ENCODE data around the gene BCS1L.
A peak's percentile ranks its signal among the peaks of the same experiment; 100 is the strongest.

Gene BCS1L, protein sequence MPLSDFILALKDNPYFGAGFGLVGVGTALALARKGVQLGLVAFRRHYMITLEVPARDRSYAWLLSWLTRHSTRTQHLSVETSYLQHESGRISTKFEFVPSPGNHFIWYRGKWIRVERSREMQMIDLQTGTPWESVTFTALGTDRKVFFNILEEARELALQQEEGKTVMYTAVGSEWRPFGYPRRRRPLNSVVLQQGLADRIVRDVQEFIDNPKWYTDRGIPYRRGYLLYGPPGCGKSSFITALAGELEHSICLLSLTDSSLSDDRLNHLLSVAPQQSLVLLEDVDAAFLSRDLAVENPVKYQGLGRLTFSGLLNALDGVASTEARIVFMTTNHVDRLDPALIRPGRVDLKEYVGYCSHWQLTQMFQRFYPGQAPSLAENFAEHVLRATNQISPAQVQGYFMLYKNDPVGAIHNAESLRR

DNA sequence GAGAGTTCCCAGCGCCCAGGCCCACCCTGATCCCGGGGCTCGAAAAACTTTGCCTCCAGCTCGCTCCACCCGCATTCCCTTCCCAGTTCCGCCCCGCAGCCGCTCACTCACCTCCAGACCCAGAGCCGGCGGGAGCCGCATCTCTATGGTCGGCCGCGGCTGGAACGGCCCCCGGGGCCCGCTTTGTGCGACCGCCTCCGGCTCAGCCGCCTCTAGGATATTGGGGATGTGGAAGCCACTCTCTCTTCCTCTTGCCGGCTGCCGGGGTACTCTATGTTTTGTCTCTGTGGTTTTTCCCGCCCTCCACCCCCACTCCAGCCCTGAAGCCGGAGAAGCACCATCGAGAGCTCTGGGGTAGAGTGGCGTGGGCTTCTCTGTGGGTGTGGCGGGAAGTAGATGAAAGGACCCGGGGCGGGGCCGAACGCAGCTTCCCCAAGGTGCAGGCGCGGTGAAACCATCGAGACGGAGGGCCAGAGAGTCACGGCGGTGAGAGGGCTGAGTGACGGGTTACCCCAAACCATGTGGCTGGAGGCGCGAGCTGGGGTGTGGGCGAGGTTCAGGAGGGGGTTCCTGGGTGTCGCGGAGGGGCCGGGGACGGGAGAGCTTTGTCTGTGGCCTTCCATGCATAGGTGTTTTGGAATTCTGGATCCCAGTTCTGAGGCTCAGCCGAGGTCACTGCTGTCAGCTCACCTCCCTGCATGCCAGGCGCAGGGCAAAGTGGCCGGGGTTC, at the start of gene BCS1L, which contains the start of gene ZNF142:
Gene BCS1L (plus strand): TSS at position 426 of the 730 bp plus-strand sequence. CDS start 1,305 bp downstream, outside the sequence.
Gene ZNF142 (minus strand): TSS at position 366 of the 730 bp plus-strand sequence. CDS start 3,194 bp downstream, outside the sequence.
- peak; percentile 96 for DNase-seq

- no peak for DNase-seq
Measured at GRCh38 chr2:218615868-218616315, 43.6 kb upstream of the BCS1L start.

- no peak for DNase-seq
Measured at GRCh38 chr2:218618102-218618860, 41.2 kb upstream of the BCS1L start.

- DNase-seq: no peak
Measured at GRCh38 chr2:218621007-218621406, 38.5 kb upstream of the BCS1L start.

- no peak for DNase-seq
Measured at GRCh38 chr2:218622606-218623365, 36.7 kb upstream of the BCS1L start.

GRCh38 chr2:218623366-218623705, 36.1 kb upstream of the BCS1L start:
- no peak for DNase-seq

DNA sequence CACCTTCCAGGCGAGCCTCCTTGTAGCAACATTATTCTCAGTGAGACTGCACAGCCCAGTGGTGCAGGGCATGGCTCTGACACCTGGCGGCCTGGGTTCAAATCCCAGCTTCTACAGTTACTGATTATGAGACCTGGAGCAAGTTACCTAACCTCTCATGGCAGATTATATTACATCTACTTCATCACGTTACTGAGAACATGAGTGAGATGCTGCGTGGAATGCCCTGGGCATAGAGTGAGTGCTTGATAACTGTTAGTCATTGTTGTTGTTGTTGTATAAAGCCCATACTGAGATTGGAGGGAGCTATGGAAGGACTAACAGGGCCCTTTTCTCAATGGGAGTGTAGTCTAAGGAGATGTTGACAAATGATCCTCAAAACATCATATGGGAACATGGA, 33.1 kb upstream of the BCS1L start:
- no peak for DNase-seq

GRCh38 chr2:218627939-218628338, 31.5 kb upstream of the BCS1L start:
- DNase-seq: no peak

- no peak for DNase-seq
Measured at GRCh38 chr2:218631837-218632236, 27.6 kb upstream of the BCS1L start.

- DNase-seq: no peak
Measured at GRCh38 chr2:218635719-218636118, 23.8 kb upstream of the BCS1L start.

DNA sequence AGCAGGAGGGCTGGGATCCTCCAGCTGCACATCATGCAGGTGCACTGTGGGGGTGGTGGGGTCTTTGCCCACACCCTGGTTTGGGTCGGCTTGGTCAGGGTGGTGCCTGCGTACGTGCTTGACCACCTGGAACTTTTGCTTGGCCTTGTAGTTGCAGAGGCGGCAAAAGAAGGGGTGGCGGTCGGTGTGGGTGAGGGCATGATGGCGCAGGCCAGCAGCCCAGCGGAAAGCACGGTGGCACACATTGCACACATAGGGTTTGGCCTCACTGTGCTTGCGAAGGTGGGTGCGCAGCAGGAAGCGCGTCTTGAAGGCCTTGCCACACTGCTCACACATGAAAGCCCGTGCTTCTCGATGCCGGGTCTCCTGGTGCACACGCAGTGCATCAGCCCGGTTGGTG, 21.1 kb upstream of the BCS1L start:
- DNase-seq: no peak

GRCh38 chr2:218642121-218642656, 17.3 kb upstream of the BCS1L start:
- no peak for DNase-seq

- DNase-seq: no peak
Measured at GRCh38 chr2:218642786-218643185, 16.7 kb upstream of the BCS1L start.

DNA sequence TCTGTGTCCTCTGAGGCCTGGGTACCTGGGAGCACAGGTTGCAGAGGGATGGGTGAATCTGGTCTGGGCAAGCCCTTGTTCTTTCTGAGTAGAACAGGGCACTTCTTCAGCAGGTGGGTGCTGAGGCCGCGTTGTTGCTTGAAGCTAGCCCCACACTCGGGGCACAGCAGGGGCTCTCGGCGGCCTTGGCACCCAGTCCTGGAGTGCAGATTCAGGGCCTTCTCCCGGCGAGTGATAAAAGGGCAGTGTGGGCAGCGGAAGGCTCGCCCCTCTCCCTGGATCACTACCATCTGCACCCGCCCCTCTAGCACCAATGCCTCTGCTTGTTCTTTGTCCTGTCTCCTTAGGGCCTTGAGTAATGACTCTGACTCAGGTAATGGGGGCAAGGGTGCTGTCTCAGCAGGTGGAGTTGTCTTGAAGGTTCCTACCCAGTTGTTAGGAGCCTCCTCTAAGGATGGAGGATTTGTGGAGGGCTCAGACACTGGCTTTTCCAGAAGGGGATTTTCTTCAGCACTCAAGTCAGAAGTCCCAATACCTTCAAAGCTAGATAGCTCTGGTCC, 15.7 kb upstream of the BCS1L start:
- DNase-seq: no peak

DNA sequence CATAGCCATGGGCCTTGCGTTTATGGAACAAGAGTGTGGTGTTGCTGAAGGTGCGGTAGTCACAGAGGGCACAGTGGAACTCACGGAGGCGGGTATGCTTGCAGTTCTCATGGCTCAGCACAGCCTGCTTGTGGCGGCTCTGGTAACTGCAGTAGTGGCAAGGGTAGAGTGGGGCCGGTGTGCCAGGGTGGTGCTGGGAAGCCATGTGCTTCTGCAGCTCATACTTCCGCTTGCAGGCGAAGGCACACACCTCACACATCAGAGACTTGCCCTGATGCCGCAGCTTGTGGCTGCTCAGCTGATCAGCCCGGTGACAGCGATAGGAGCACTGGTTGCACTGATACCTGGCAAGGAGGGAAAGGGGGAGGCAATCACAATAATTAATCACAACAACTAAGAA, 14.8 kb upstream of the BCS1L start:
- DNase-seq: no peak

- no peak for DNase-seq
Measured at GRCh38 chr2:218645126-218645525, 14.4 kb upstream of the BCS1L start.

DNA sequence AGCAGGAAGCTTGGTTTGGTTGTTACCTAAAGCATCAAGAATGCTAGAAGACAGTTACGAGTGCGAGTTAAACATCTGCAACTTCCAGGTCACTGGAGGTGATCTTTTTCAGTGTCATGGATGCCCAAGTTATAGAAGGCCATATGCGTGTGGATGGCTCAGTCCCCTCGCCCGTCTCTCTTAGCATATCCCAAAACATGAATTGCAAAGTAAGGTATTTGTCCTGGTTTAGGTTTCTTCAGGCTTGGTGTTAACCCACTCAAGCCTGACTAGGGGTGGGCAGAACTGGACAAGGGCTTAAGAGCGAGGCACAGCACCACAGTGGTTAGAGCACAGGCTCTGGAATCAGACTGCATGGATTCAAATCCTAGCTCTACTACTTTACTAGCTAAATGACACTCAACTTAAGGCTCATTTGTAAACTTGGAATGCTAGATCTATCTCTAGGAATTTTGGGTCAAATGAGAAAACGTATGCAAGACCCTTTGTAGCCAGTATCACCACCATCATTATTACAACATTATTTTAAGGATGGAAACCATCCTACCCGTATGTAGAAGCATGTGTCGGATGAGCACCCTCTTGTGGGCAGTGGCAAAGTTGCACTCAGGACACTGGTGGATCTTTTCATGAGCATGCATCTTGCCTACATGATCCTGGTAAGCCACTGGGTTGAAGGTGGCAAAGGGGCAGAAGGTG, 11.2 kb upstream of the BCS1L start:
- DNase-seq: peak; percentile 51

DNA sequence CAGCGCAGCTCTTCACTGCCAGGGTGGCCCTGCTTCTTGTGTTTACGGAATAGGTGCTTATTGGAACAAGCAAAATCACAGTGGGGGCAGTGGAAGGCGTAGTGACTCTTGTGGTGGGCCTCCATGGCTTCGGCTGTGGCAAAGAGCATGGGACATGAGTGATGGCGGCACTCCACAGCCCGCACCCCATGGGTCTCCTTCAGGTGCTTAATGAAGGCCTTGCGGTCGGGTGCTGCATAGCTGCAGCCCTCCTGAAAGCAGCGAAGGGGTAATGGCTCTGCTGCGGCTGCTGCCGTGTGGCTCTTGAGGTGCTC, 10.7 kb upstream of the BCS1L start:
- no peak for DNase-seq

DNA sequence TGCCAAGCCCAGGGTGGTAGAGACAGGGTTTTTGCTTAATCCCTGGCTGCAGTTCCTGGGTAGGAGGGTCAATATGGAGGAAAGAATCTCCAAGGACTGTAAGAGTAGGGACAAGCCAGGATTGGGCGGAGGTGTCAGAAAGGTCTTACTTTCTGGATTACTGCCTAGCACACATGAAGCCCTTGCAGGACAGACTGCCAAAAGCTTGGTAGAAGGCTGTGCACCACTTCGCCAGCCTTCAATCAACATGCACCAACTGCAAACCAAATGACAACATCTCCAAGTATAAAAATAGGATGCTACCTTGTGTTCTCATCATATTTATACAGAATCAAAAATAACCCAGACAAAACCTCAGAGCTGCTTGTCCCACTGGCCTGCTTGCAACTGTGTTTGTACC, 3.7 kb upstream of the BCS1L start:
- DNase-seq: no peak

DNA sequence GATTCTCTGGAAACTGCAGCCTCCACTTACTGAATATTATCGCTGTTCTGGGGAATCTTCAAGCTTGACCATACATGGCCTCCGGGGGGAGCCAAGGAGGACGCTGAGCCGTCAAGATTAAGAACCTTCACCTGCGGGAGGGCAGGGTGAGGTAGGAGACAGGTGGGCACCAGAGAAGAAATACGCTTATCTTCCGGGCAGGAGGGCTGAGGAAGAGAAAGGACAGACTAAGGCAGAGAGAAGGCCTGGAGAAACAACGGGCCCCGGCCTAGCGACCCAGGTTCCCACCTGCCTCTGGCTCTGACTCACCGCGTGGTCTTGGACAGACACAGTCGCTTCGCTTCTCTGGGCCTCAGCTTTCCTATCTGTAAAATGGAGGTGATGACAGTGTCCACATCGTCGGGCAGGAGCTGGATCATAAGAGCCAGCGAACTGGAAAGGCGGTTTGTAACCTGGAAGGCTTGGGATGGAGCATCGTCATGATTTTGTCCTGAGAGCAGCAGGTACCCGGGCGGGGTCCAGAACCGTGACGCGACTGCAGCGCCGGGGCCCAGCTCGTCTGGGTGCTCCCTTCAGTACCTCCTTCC, 719 bp upstream of the BCS1L start:
- DNase-seq: peak; percentile 49

DNA sequence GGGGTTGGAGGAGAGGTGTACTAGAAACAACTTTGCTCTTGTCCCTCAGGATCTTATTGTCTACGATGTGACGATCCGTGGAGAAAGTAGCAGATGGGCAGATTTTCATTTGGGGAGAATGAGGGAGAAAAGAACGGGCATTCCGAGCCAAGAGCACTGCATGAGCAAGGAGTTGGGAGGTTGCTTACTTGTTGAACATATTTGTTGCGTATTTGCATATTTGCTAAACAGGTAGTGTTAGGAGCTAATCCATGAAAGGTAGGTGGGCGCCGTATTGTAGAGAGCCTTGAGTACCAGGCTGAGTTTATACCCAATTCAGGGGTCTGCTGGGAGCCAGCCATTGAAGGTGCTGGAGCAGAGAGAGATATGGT, 490 bp downstream of the BCS1L start:
- DNase-seq: no peak
